H9 (cell line): Measurements from ENCODE around the gene ABCB7. TPM values are rescaled to one million over a fixed set of nuclear protein-coding genes. Genes with fewer than 3 reads are reported as not detected.

Experiments used
- DNase-seq: peaks from one replicate; pipeline ENCODE4 v3.0.0-alpha.2; 2017
- H2AFZ ChIP-seq: one replicate; pipeline ENCODE4 v1.6.1; 2013; ENCODE audit warnings: mild to moderate bottlenecking, low read length, control low read depth, moderate library complexity
- H2AK5ac ChIP-seq: 2 replicates; pipeline ENCODE4 v1.6.1; 2013; ENCODE audit warnings: low read length, control low read depth, mixed read lengths; ENCODE audit not compliant: insufficient read length
- H2BK120ac ChIP-seq: one replicate; pipeline ENCODE4 v1.6.1; 2013; ENCODE audit warnings: low read depth, mild to moderate bottlenecking, low read length, control low read depth, inconsistent platforms; ENCODE audit not compliant: poor library complexity, severe bottlenecking
- H2BK12ac ChIP-seq: 2 replicates; pipeline ENCODE4 v1.6.1; 2013; ENCODE audit warnings: low read length, control low read depth, mixed read lengths, low read depth; ENCODE audit not compliant: insufficient read length
- H2BK15ac ChIP-seq: 2 replicates; pipeline ENCODE4 v1.6.1; 2013; ENCODE audit warnings: low read depth, low read length, control low read depth
- H2BK20ac ChIP-seq: one replicate; pipeline ENCODE4 v1.6.1; 2013; ENCODE audit warnings: low read depth, mild to moderate bottlenecking, low read length, control low read depth, inconsistent platforms; ENCODE audit not compliant: poor library complexity, severe bottlenecking
- H2BK5ac ChIP-seq: 2 replicates; pipeline ENCODE4 v1.6.1; 2013; ENCODE audit warnings: low read length, control low read depth, mixed read lengths; ENCODE audit not compliant: insufficient read length
- H3K14ac ChIP-seq: 2 replicates; pipeline ENCODE4 v1.6.1; 2013; ENCODE audit warnings: low read length, control low read depth; ENCODE audit not compliant: insufficient read depth
- H3K18ac ChIP-seq: 2 replicates; pipeline ENCODE4 v1.6.1; 2013; ENCODE audit warnings: low read depth, mild to moderate bottlenecking, mixed read lengths, low read length, control low read depth; ENCODE audit not compliant: insufficient read length
- H3K23ac ChIP-seq: 2 replicates; pipeline ENCODE4 v1.6.1; 2013; ENCODE audit warnings: low read length, control low read depth, mixed read lengths, low read depth; ENCODE audit not compliant: insufficient read length
- H3K23me2 ChIP-seq: 2 replicates; pipeline ENCODE4 v1.6.1; 2013; ENCODE audit warnings: low read depth, mild to moderate bottlenecking, mixed read lengths, low read length, control low read depth; ENCODE audit not compliant: insufficient read length, poor library complexity, severe bottlenecking
- H3K27ac ChIP-seq: 2 replicates; pipeline ENCODE4 v1.5.1; 2013; ENCODE audit warnings: low read length, control low read depth, mixed read lengths, low read depth; ENCODE audit not compliant: insufficient read length
- H3K27me3 ChIP-seq: 2 replicates; pipeline ENCODE4 v1.6.1; 2013; ENCODE audit warnings: low read length, control low read depth, inconsistent platforms; ENCODE audit not compliant: insufficient read depth
- H3K4ac ChIP-seq: 2 replicates; pipeline ENCODE4 v1.6.1; 2013; ENCODE audit warnings: low read depth, mild to moderate bottlenecking, control low read depth, inconsistent platforms, low read length, moderate library complexity
- H3K4me1 ChIP-seq: 2 replicates; pipeline ENCODE4 v1.6.1; 2013; ENCODE audit warnings: low read length, control low read depth, inconsistent platforms; ENCODE audit not compliant: insufficient read depth
- H3K4me2 ChIP-seq: 2 replicates; pipeline ENCODE4 v1.6.1; 2013; ENCODE audit warnings: low read length, control low read depth, mixed read lengths; ENCODE audit not compliant: insufficient read length, insufficient read depth
- H3K56ac ChIP-seq: 2 replicates; pipeline ENCODE4 v1.6.1; 2013; ENCODE audit warnings: low read depth, mild to moderate bottlenecking, mixed read lengths, low read length, control low read depth; ENCODE audit not compliant: insufficient read length
- H3K79me1 ChIP-seq: 2 replicates; pipeline ENCODE4 v1.6.1; 2013; ENCODE audit warnings: low read depth, mild to moderate bottlenecking, moderate library complexity, low read length, control low read depth, inconsistent platforms; ENCODE audit not compliant: insufficient read depth, poor library complexity, severe bottlenecking
- H3K79me2 ChIP-seq: 2 replicates; pipeline ENCODE4 v1.6.1; 2013; ENCODE audit warnings: low read length, control low read depth, inconsistent platforms; ENCODE audit not compliant: insufficient read depth
- H3K9ac ChIP-seq: 2 replicates; pipeline ENCODE4 v1.6.1; 2013; ENCODE audit warnings: low read length, control low read depth, mixed read lengths; ENCODE audit not compliant: insufficient read length; ENCODE audit errors: extremely low read depth
- H3K9me3 ChIP-seq: one replicate; pipeline ENCODE4 v1.6.1; 2013; ENCODE audit warnings: low read depth, low read length, inconsistent platforms; ENCODE audit not compliant: control insufficient read depth
- H3T11ph ChIP-seq: one replicate; pipeline ENCODE4 v1.6.1; 2013; ENCODE audit warnings: mild to moderate bottlenecking, low read length, control low read depth, inconsistent platforms
- H4K20me1 ChIP-seq: one replicate; pipeline ENCODE4 v1.6.1; 2013; ENCODE audit not compliant: control insufficient read depth, insufficient read length, insufficient read depth
- H4K5ac ChIP-seq: 2 replicates; pipeline ENCODE4 v1.6.1; 2013; ENCODE audit warnings: low read depth, mild to moderate bottlenecking, mixed read lengths, low read length, control low read depth; ENCODE audit not compliant: insufficient read length
- H4K8ac ChIP-seq: replicated peaks from 2 replicates; pipeline ENCODE4 v1.6.1; 2013; ENCODE audit warnings: low read length, control low read depth, mixed read lengths, low read depth; ENCODE audit not compliant: insufficient read length
- H4K91ac ChIP-seq: 2 replicates; pipeline ENCODE4 v1.6.1; 2013; ENCODE audit warnings: low read depth, mild to moderate bottlenecking, moderate library complexity, mixed read lengths, low read length, control low read depth; ENCODE audit not compliant: insufficient read length
- H3K27ac Mint-ChIP-seq, 3 experiments: 2 replicates in 2 of 3; 3 replicates in 1 of 3; pipeline ENCODE4 v1.8.0; 2020 to 2021; ENCODE audit warnings: mixed read lengths in 3 of 3, mild to moderate bottlenecking in 1 of 3, moderate library complexity in 1 of 3
- H3K27me3 Mint-ChIP-seq: 2 replicates; pipeline ENCODE4 v1.8.0; 2021; ENCODE audit warnings: low read depth, mild to moderate bottlenecking, moderate library complexity, mixed read lengths
- H3K36me3 Mint-ChIP-seq, 3 experiments: 2 replicates in 2 of 3; 3 replicates in 1 of 3; pipeline ENCODE4 v1.8.0; 2020 to 2021; ENCODE audit warnings: low read depth in 3 of 3, mixed read lengths in 3 of 3; ENCODE audit not compliant: insufficient read depth in 1 of 3
- H3K4me1 Mint-ChIP-seq, 2 experiments: 2 replicates each; pipeline ENCODE4 v1.8.0; 2020; ENCODE audit warnings: mixed read lengths in 2 of 2
- H3K4me3 Mint-ChIP-seq, 2 experiments: 2 replicates in 1 of 2; 3 replicates in 1 of 2; pipeline ENCODE4 v1.8.0; 2020 to 2021; ENCODE audit warnings: mild to moderate bottlenecking in 2 of 2, mixed read lengths in 2 of 2, moderate library complexity in 1 of 2
- H3K9me3 Mint-ChIP-seq, 2 experiments: 2 replicates in 1 of 2; 3 replicates in 1 of 2; pipeline ENCODE4 v1.8.0; 2020; ENCODE audit warnings: mild to moderate bottlenecking in 2 of 2, mixed read lengths in 2 of 2, moderate library complexity in 1 of 2
- CTCF ChIP-seq: fragments of 200-600 bp; sonication (generic); conservative IDR thresholded peaks from 3 replicates; pipeline ENCODE4 v1.8.0; 2021; ENCODE audit warnings: antibody characterized with exemption, mild to moderate bottlenecking
- WGBS: extraction: QIAGEN DNeasy Blood & Tissue Kit; methylation state at CpG from one replicate; pipeline ENCODE4 v1.1.7; 2013; ENCODE audit warnings: missing lambda C conversion rate, low lambda C conversion rate, mixed read lengths; ENCODE audit not compliant: insufficient read length; ENCODE audit errors: extremely low coverage; 5-methylcytosine and 5-hydroxymethylcytosine counted together
- total RNA-seq: library from RNA; stranded (reverse); gene quantifications from 2 replicates; pipeline ENCODE4 v1.2.1, GENCODE V29; 2021

Gene ABCB7
- total RNA-seq, 1 experiment from 2014 or later = 40.8 TPM

GRCh38 chrX:75118296-75118695 is 37.8 kb downstream of the ABCB7 start:
- TF ChIP-seq CTCF = no peak

More at GRCh38 chrX:75118296-75118695, 37.8 kb downstream of the ABCB7 start:
- H3K27me3 ChIP-seq = no peaks in the 10 kb centered on the region
- no peak overlapping the region for H3T11ph ChIP-seq
- no peaks in the 10 kb centered on the region for H3K23me2 ChIP-seq
- no peak overlapping the region for H3K27ac Mint-ChIP-seq
- no peak overlapping the region for H3K4me2 ChIP-seq
- H3K36me3 Mint-ChIP-seq = peaks cover 7 to 17% (median 9%) of the 10 kb centered on the region in 3 experiments; a peak in 6 of 7 replicates
- H4K91ac ChIP-seq = no peak overlapping the region
- H3K27ac ChIP-seq = no peak overlapping the region
- no peak overlapping the region for H4K8ac ChIP-seq
- H3K9me3 ChIP-seq = no peaks in the 10 kb centered on the region
- H3K4me3 Mint-ChIP-seq = no peak overlapping the region
- no peak overlapping the region for H3K56ac ChIP-seq
- no peak overlapping the region for H2BK20ac ChIP-seq
- no peak overlapping the region for H3K18ac ChIP-seq
- peaks cover 53 to 55% of the 10 kb centered on the region in 2 experiments for H3K9me3 Mint-ChIP-seq
- H3K27me3 Mint-ChIP-seq = no peaks in the 10 kb centered on the region
- no peak overlapping the region for H2BK12ac ChIP-seq
- H3K23ac ChIP-seq = no peak overlapping the region
- H3K79me1 ChIP-seq = no peaks in the 10 kb centered on the region
- H4K5ac ChIP-seq = no peak overlapping the region
- no peak overlapping the region for H3K14ac ChIP-seq
- DNase-seq = no peak
- H3K4ac ChIP-seq = no peak overlapping the region
- H3K4me1 Mint-ChIP-seq = peaks cover 28 to 31% of the 10 kb centered on the region in 2 experiments
- H2AFZ ChIP-seq = no peak overlapping the region
- H3K4me1 ChIP-seq = peaks cover 3% of the 10 kb centered on the region; the same call in 1 of the 2 replicates
- H4K20me1 ChIP-seq = no peaks in the 10 kb centered on the region
- H2BK120ac ChIP-seq = no peak overlapping the region
- no peak overlapping the region for H2AK5ac ChIP-seq
- no peak overlapping the region for H2BK15ac ChIP-seq
- H3K79me2 ChIP-seq = no peaks in the 10 kb centered on the region
- WGBS = no CpG with 5 or more reads among the region's 2 CpGs
- no peak overlapping the region for H2BK5ac ChIP-seq
- H3K9ac ChIP-seq = no peak overlapping the region
